OCI-LY1 (cell line): ENCODE measurements around the gene OLFM3.

Experiments
- CTCF ChIP-seq: fragments of 200-600 bp; sonication (generic), shearing (Covaris generic); IDR thresholded peaks from 2 replicates; pipeline ENCODE4 v1.5.1; 2017; ENCODE audit warnings: mild to moderate bottlenecking, antibody characterized with exemption, low read length, moderate library complexity, mixed read lengths
- EZH2 ChIP-seq: fragments of 200-600 bp; sonication (generic), shearing (Covaris generic); IDR thresholded peaks from 2 replicates; pipeline ENCODE4 v1.8.0; 2017; ENCODE audit warnings: borderline replicate concordance, mixed run types, mild to moderate bottlenecking, antibody characterized with exemption, low read length, moderate library complexity, mixed read lengths

GRCh38 chr1:101957771-101958170 is 39.0 kb downstream of the OLFM3 start:
- TF ChIP-seq CTCF (no peak), EZH2 (no peak)
